Activated T-cell treated with anti-CD3 and anti-CD28 coated beads, Interleukin-2, amount 50 U/mL, for 4 hours (primary cell): Measurements from ENCODE around the gene PTPN9. TPM values are rescaled to one million over a fixed set of nuclear protein-coding genes. Genes with fewer than 3 reads are reported as not detected.
"Not testable (repeated sequence)": the region's sequence is repeated elsewhere in the genome, so short reads cannot be mapped to it uniquely, and the experiment has no call there.

Experiments
- ATAC-seq, 2 donors: fragments of 200-7000 bp; cut with Tn5 transposase; one replicate each; pipeline ENCODE4 v1.10.0; 2021
- DNase-seq: peaks from one replicate; pipeline ENCODE4 v3.0.0-alpha.2; 2020
- H3K27me3 Mint-ChIP-seq: one replicate; pipeline ENCODE4 v1.8.0; 2021; ENCODE audit warnings: low read depth, mixed read lengths
- H3K36me3 Mint-ChIP-seq: one replicate; pipeline ENCODE4 v1.8.0; 2022; ENCODE audit warnings: mixed read lengths; ENCODE audit not compliant: insufficient read depth
- H3K4me1 Mint-ChIP-seq: one replicate; pipeline ENCODE4 v1.8.0; 2021; ENCODE audit warnings: low read depth, mixed read lengths
- H3K4me3 Mint-ChIP-seq: one replicate; pipeline ENCODE4 v1.8.0; 2021; ENCODE audit warnings: mild to moderate bottlenecking, moderate library complexity, mixed read lengths
- H3K9me3 Mint-ChIP-seq: one replicate; pipeline ENCODE4 v1.8.0; 2021; ENCODE audit warnings: mixed read lengths
- total RNA-seq, 3 donors: library from RNA; stranded (reverse); gene quantifications; one replicate each; pipeline ENCODE4 v1.2.1, GENCODE V29; 2021

Gene PTPN9
- total RNA-seq, 3 donors from 2014 or later: 11.2 to 14.9 (median 14.4) TPM

DNA sequence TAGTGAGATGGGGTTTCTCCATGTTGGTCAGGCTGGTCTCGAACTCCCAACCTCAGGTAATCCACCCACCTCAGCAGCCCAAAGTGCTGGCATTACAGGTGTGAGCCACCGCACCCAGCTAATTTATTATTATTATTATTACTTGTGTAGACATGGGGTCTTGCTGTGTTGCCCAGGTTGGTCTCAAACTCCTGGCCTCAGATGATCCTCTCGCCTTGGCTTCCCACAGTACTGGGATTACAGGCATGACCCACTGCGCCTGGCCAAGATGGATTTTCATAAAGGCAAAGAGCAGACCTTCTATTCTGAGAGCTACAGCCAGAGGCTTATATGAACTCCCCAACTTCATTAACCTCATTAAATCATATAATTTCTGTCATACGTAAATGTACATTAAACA is 17.2 kb downstream of the PTPN9 start:
- Mint-ChIP-seq H3K4me1 (peaks cover 9% of the 10 kb centered on the region), H3K9me3 (no peaks in the 10 kb centered on the region), H3K27me3 (no peaks in the 10 kb centered on the region), H3K36me3 (peaks cover 3% of the 10 kb centered on the region), H3K4me3 (no peak overlapping the region)
- DNase-seq: no peak
- ATAC-seq: no peak

DNA sequence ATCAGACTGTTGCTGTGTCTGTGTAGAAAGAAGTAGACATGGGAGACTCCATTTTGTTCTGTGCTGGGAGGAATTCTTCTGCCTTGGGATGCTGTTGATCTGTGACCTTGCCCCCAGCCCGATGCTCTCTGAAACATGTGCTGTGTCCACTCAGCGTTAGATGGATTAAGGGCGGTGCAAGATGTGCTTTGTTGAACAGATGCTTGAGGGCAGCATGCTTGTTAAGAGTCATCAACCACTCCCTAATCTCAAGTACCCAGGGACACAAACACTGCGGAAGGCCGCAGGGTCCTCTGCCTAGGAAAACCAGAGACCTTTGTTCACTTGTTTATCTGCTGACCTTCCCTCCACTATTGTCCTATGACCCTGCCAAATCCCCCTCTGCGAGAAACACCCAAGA is 19.8 kb downstream of the PTPN9 start:
- H3K4me3 Mint-ChIP-seq, H3K9me3 Mint-ChIP-seq, H3K27me3 Mint-ChIP-seq, DNase-seq, H3K36me3 Mint-ChIP-seq, H3K4me1 Mint-ChIP-seq, ATAC-seq: not testable (repeated sequence)

DNA sequence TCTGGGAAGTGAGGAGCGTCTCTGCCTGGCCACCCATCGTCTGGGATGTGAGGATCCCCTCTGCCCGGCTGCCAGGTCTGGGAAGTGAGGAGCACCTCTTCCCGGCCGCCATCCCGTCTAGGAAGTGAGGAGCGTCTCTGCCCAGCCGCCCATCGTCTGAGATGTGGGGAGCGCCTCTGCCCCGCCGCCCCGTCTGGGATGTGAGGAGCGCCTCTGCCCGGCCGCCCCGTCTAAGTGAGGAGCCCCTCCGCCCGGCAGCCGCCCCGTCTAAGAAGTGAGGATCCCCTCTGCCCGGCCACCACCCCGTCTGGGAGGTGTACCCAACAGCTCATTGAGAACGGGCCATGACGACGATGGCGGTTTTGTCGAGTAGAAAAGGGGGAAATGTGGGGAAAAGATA is 20.2 kb downstream of the PTPN9 start:
- H3K4me1 Mint-ChIP-seq, H3K4me3 Mint-ChIP-seq, ATAC-seq, H3K27me3 Mint-ChIP-seq, H3K36me3 Mint-ChIP-seq, DNase-seq, H3K9me3 Mint-ChIP-seq: not testable (repeated sequence)

DNA sequence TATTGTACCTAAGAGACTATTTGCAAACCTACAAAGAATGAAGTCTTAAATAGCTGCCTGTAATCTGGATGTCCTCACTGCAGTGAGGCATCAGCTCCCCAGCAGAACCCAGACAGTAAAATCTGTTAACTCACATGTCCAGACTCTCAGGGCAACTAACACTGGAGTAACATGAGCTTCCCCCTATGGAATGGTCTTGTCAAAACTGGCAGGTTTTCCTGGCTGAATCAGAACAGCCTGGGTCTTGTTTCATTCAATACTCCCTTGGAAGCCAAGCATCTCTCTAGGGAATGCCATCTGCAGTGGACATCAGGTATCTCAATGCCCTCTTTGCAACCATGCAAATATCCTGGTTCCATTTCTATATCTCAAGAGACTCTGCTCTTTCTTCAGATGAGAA is 24.4 kb downstream of the PTPN9 start:
- H3K4me3 Mint-ChIP-seq: no peak overlapping the region
- DNase-seq: no peak
- H3K27me3 Mint-ChIP-seq: no peaks in the 10 kb centered on the region
- no peaks in the 10 kb centered on the region for H3K36me3 Mint-ChIP-seq
- ATAC-seq: no peak
- no peaks in the 10 kb centered on the region for H3K9me3 Mint-ChIP-seq
- peaks cover 3% of the 10 kb centered on the region for H3K4me1 Mint-ChIP-seq

DNA sequence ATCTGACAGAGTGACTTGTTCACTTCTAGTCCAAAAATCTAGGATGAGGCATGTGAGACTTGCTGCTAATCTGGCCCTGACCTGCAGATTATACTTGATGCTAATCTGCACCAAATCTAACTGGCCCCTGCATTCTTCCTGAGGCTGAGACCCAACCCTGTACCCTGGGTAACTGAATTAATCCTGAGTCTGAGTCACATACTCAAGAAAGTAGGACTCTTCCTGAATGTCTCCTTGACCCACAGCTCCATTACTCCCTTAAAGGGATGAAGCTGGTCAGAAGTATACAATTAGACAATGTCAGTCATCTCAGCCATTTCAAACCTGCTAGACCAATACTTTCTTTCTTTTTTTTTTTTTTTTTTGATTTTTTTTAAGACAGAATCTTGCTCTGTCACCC is 25.5 kb downstream of the PTPN9 start:
- H3K27me3 Mint-ChIP-seq: no peaks in the 10 kb centered on the region
- DNase-seq: no peak
- H3K36me3 Mint-ChIP-seq: no peaks in the 10 kb centered on the region
- ATAC-seq: no peak
- peaks cover 3% of the 10 kb centered on the region for H3K4me1 Mint-ChIP-seq
- H3K4me3 Mint-ChIP-seq: no peak overlapping the region
- H3K9me3 Mint-ChIP-seq: no peaks in the 10 kb centered on the region

DNA sequence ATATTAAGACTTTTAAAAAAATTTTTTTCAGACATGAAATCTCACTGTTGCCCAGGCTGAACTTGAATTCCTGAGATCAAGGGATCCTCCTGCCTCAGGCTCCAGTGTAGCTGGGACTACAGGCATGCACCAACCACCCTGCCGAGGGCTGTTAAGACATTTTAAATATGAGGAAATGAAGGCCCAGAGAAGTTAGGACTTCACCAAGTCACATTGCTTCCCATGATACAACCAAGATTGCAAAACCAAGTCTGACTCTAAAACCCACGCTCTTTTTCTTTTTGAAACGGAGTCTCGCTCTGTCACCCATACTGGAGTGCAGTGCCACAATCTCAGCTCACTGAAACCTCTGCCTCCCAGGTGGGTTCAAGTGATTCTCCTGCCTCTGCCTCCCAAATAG is 28.0 kb downstream of the PTPN9 start:
- H3K9me3 Mint-ChIP-seq: no peaks in the 10 kb centered on the region
- no peaks in the 10 kb centered on the region for H3K36me3 Mint-ChIP-seq
- ATAC-seq: no peak
- H3K4me1 Mint-ChIP-seq: peaks cover 3% of the 10 kb centered on the region
- H3K27me3 Mint-ChIP-seq: no peaks in the 10 kb centered on the region
- DNase-seq: no peak
- no peak overlapping the region for H3K4me3 Mint-ChIP-seq

DNA sequence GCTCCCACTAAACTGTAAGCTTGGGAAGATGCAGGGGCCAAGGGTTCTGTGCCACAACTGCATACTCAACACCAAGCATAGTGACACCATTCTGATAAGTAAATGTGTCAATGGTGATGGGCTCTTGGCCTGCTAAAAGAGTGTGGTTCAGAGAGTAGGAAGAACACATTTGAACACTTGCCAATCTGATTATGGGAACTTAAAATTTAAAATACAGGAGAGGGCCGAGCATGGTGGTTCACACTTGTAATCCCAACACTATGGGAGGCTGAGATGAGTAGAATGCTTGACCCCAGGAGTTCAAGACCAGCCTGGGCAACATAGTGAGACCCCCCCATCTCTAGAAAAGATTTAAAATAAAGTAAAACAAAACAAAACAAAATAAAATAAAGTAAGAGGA is 34.1 kb downstream of the PTPN9 start:
- Mint-ChIP-seq H3K4me3 (no peak overlapping the region), H3K36me3 (peaks cover 6% of the 10 kb centered on the region), H3K27me3 (no peaks in the 10 kb centered on the region), H3K9me3 (no peaks in the 10 kb centered on the region), H3K4me1 (peaks cover 24% of the 10 kb centered on the region)
- ATAC-seq (no peak), DNase-seq (no peak)

DNA sequence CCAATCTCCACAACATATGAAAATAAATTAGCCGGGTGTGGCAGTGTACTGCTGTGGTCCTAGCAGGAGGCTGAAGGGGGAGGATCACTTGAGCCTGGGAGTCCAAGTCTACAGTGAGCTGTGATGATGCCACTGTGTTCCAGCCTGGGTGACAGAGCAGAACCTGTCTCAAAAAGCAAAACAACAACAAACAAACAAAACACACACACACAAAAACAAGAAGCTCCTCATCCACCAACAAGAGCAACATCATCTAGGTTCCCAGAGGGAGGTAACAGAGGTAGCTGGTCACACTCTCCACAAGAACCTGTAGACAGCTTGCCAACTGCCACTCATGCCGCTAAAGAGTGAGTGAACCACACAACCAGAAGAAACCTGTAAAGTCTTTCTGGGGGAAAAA is 34.8 kb downstream of the PTPN9 start:
- Mint-ChIP-seq H3K27me3 (no peaks in the 10 kb centered on the region), H3K36me3 (peaks cover 6% of the 10 kb centered on the region), H3K4me3 (no peak overlapping the region), H3K4me1 (peaks cover 27% of the 10 kb centered on the region), H3K9me3 (no peaks in the 10 kb centered on the region)
- DNase-seq (no peak), ATAC-seq (no peak)

DNA sequence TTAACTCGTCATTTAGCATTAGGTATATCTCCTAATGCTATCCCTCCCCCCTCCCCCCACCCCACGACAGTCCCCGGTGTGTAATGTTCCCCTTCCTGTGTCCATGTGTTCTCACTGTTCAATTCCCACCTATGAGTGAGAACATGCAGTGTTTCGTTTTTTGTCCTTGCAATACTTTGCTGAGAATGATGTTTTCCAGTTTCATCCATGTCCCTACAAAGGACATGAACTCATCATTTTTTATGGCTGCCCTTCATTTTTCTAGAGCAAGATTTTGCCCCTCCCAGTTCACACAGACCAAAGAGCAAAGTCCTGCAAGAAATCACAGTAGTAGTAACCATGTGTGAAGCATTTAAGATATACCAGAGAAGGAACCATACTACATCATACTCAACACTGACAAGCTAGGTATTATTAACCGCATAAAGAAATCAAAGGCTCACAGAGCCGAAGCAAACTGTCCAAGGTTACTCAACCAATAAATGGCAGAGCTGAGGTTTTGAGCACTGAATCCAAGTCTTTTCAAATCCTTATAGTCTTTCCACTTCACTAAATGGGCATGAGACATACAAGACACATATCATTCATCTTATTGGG is 36.1 kb downstream of the PTPN9 start:
- H3K36me3 Mint-ChIP-seq, H3K27me3 Mint-ChIP-seq, ATAC-seq, DNase-seq, H3K4me3 Mint-ChIP-seq, H3K9me3 Mint-ChIP-seq: not testable (repeated sequence)
- H3K4me1 Mint-ChIP-seq: peaks cover 27% of the 10 kb centered on the region

DNA sequence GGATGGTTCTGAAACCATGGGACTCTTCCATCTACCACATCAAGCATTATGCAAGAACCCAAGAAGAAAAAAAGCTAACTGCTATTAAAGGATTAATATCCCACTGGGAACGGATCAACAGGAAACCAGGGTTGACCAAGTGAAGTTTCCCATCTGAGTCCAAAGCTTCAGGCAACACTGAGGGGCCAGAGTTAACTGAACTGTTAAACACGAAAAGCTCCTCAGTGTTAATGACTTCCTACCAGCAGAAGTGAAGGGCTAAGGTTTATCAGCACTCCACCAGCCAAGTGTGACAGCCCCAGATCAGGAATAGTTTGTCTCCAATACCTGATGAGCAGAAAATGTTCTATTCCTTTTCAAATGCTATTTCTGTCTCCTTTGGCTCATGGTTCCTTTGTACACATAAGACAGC is 36.7 kb downstream of the PTPN9 start:
- peaks cover 27% of the 10 kb centered on the region for H3K4me1 Mint-ChIP-seq

DNA sequence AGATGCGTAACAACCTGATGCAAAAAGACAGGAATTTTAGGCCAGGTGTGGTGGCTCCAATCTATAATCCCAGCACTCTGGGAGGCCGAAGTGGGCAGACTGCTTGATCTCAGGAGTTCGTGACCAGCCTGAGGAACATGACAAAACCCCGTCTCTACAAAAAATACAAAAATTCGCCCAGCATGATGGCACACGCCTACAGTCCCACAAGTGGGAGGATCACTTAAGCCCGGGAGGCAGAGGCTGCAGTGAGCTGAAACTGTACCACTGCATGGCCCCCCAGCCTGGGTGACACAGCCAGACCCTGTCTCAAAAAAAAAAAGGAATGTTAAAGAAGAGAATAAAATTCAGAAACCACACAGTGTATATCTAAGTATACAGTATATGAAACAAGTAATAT is 40.7 kb downstream of the PTPN9 start:
- Mint-ChIP-seq H3K4me1 (peaks cover 26% of the 10 kb centered on the region), H3K36me3 (peaks cover 6% of the 10 kb centered on the region), H3K27me3 (no peaks in the 10 kb centered on the region), H3K4me3 (no peak overlapping the region), H3K9me3 (no peaks in the 10 kb centered on the region)
- no peak for ATAC-seq
- DNase-seq: no peak

More for the DNA sequence above, 36.7 kb downstream of the PTPN9 start:
- Mint-ChIP-seq H3K4me3 (no peak overlapping the region), H3K27me3 (no peaks in the 10 kb centered on the region), H3K36me3 (peaks cover 6% of the 10 kb centered on the region), H3K9me3 (no peaks in the 10 kb centered on the region)
- no peak for ATAC-seq
- no peak for DNase-seq

DNA sequence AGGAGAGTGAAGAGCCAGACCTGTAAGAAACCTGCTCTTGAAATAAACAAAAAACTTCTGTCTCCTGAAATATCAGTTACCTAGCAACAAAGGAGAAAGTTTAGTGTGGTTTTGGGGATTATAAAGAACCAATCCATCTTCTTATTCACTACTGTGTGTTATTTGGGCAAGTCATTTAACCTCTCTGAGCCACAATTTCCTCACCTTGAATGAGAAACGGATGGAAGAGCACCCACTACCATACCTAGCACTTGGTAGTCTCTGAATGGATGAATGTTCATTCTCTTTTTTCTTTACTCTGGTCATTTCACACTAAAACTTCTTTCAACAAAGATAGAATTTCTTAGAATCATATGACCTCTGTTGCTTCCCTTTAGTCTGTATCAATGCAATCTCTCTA is 45.2 kb downstream of the PTPN9 start:
- H3K27me3 Mint-ChIP-seq: no peaks in the 10 kb centered on the region
- no peak overlapping the region for H3K4me3 Mint-ChIP-seq
- ATAC-seq: no peak
- H3K4me1 Mint-ChIP-seq: peaks cover 20% of the 10 kb centered on the region
- DNase-seq: no peak
- H3K9me3 Mint-ChIP-seq: no peaks in the 10 kb centered on the region
- peaks cover 8% of the 10 kb centered on the region for H3K36me3 Mint-ChIP-seq

DNA sequence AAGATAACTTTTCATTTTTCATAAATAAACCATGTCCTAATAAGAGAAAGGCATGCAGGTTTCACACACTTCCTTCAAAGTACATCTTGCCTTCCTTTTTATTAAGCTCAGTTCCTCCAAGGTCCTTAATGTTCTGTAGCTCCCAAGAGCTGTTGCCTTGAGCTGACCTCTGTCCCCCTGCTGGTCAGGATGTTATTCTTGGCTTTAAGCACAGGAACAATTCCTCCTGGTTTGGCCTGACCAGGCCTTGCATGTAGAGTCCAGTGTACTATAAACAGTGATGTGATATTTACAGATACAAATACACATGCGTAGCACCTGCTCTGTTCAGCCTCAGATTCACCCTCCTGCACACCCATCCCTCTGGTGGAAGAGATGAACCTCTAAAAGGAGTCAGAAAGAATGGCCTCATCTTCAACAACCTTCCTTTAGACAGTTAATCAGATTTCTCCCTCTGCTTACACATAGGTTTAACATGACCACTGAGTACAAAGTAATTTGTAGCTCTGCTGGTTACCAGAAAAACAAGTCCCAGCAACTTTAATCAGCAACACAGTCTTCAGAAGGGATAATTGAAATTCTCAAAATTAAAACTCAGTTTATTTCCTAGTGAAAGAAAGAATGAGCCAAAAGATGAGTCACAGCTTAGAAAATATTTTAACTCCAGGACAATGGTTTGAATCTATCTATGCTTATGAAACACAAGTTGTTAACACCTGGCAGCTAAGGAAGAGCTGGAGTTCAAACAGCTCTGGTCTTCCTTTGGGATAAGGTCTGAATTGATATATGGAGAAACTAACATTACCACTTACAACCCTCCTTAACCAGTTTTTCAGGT is 46.5 kb downstream of the PTPN9 start:
- H3K36me3 Mint-ChIP-seq: peaks cover 8% of the 10 kb centered on the region

DNA sequence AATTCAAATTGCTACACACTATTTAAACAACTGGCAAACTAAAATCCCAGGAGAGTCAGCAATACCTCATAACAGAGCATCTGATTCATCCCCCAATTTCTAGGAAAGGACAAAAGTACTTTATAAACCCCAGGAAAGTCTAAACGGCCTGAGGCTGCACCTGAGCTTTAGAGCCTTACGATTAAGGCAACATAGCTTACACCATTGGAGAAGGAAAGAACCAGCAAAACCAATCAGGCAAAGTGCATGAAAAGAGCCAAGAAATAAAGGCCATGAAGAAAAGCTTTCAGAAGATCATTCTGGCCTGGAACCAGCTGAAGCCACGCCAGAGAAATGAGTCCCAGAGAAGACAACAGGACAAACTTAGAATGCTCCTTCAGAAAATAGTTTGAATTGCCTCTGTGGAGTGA is 48.1 kb downstream of the PTPN9 start:
- peaks cover 16% of the 10 kb centered on the region for H3K36me3 Mint-ChIP-seq
- no peak overlapping the region for H3K4me3 Mint-ChIP-seq
- H3K27me3 Mint-ChIP-seq: no peaks in the 10 kb centered on the region
- no peak for ATAC-seq
- peaks cover 16% of the 10 kb centered on the region for H3K4me1 Mint-ChIP-seq
- H3K9me3 Mint-ChIP-seq: no peaks in the 10 kb centered on the region
- DNase-seq: no peak

More for the DNA sequence above, 46.5 kb downstream of the PTPN9 start:
- Mint-ChIP-seq H3K4me3 (no peak overlapping the region), H3K27me3 (no peaks in the 10 kb centered on the region), H3K9me3 (no peaks in the 10 kb centered on the region), H3K4me1 (peaks cover 20% of the 10 kb centered on the region)
- DNase-seq (no peak), ATAC-seq (no peak)

DNA sequence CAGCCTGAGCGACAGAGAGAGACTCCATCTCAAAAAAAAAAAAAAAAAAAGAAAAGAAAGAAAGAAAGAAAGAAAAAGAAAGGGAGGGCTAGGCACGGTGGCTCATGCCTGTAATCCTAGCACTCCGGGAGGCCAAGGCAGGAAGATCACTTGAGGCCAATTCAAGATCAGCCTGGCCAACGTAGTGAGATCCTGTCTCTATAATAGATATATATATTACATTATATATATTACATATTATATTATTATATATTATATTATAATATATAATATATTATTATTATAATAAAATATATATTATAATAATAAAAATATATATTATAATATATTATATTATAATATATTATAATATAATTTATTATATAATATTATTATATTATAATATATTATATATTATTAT is 48.9 kb downstream of the PTPN9 start:
- H3K4me1 Mint-ChIP-seq: peaks cover 16% of the 10 kb centered on the region
- H3K9me3 Mint-ChIP-seq: no peaks in the 10 kb centered on the region
- peaks cover 16% of the 10 kb centered on the region for H3K36me3 Mint-ChIP-seq
- no peak overlapping the region for H3K4me3 Mint-ChIP-seq
- DNase-seq (no peak), ATAC-seq (no peak)
- H3K27me3 Mint-ChIP-seq: no peaks in the 10 kb centered on the region
